Ishikawa (cell line): ENCODE data around the gene EPB41L4B.

Experiments
- CREB1 ChIP-seq: IDR thresholded peaks from 2 replicates; pipeline ENCODE4 v1.6.1; 2012; ENCODE audit warnings: low read depth
- EP300 ChIP-seq: IDR thresholded peaks from 2 replicates; pipeline ENCODE4 v1.6.1; 2012; ENCODE audit warnings: borderline replicate concordance
- FOXM1 ChIP-seq: IDR thresholded peaks from 2 replicates; pipeline ENCODE4 v1.6.1; 2012; ENCODE audit warnings: low read depth, borderline replicate concordance
- MAX ChIP-seq: IDR thresholded peaks from 2 replicates; pipeline ENCODE4 v1.6.1; 2012
- NFIC ChIP-seq: IDR thresholded peaks from 2 replicates; pipeline ENCODE4 v1.6.1; 2012
- RAD21 ChIP-seq: IDR thresholded peaks from 2 replicates; pipeline ENCODE4 v1.6.1; 2012; ENCODE audit warnings: low read depth
- TAF1 ChIP-seq: IDR thresholded peaks from 2 replicates; pipeline ENCODE4 v1.6.1; 2012; ENCODE audit warnings: low read depth, mild to moderate bottlenecking
- TCF12 ChIP-seq: IDR thresholded peaks from 2 replicates; pipeline ENCODE4 v1.6.1; 2012; ENCODE audit warnings: low read depth
- TEAD4 ChIP-seq: IDR thresholded peaks from 2 replicates; pipeline ENCODE4 v1.6.1; 2012
- USF1 ChIP-seq: IDR thresholded peaks from 2 replicates; pipeline ENCODE4 v1.6.1; 2012
- YY1 ChIP-seq: IDR thresholded peaks from 2 replicates; pipeline ENCODE4 v1.6.1; 2012; ENCODE audit warnings: low read depth
- TF ChIP-seq, protein P1 (sequence below): IDR thresholded peaks from 2 replicates; pipeline ENCODE4 v1.6.1; 2012; ENCODE audit warnings: low read depth, mild to moderate bottlenecking

DNA sequence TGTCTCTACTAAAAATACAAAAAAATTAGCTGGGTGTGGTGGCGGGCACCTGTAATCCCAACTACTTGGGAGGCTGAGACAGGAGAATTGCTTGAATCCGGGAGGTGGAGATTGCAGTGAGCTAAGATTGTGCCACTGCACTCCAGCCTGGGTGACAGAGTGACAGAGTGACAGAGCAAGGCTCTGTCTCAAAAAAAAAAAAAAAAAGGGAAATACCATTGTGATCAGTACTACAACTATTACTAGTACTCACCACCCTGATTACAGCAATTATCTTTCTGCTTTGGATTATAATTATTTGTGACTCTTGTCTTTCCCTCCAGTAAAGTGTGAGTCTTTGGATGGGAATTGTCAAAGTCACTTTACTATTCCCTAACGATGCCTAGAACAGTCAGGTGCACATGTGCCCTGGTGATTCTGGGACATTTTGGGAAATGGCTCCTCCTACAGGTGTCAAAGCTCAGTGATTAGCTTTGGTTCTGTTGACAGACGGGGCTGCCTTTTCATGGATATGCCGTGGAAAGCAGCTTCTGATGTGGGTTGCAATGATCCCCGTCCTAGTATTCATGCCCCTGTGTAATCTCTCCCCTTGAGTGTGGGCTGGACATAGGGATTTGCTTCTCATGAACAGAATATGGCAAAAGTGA lies 122.0 kb downstream of the EPB41L4B start:
- no peak for TF ChIP-seq TCF12
- TF ChIP-seq USF1: no peak
- no peak for TF ChIP-seq CREB1
- TF ChIP-seq EP300: no peak
- TF ChIP-seq MAX: no peak
- no peak for TF ChIP-seq TAF1
- TF ChIP-seq YY1: no peak
- TF ChIP-seq, protein P1, sequence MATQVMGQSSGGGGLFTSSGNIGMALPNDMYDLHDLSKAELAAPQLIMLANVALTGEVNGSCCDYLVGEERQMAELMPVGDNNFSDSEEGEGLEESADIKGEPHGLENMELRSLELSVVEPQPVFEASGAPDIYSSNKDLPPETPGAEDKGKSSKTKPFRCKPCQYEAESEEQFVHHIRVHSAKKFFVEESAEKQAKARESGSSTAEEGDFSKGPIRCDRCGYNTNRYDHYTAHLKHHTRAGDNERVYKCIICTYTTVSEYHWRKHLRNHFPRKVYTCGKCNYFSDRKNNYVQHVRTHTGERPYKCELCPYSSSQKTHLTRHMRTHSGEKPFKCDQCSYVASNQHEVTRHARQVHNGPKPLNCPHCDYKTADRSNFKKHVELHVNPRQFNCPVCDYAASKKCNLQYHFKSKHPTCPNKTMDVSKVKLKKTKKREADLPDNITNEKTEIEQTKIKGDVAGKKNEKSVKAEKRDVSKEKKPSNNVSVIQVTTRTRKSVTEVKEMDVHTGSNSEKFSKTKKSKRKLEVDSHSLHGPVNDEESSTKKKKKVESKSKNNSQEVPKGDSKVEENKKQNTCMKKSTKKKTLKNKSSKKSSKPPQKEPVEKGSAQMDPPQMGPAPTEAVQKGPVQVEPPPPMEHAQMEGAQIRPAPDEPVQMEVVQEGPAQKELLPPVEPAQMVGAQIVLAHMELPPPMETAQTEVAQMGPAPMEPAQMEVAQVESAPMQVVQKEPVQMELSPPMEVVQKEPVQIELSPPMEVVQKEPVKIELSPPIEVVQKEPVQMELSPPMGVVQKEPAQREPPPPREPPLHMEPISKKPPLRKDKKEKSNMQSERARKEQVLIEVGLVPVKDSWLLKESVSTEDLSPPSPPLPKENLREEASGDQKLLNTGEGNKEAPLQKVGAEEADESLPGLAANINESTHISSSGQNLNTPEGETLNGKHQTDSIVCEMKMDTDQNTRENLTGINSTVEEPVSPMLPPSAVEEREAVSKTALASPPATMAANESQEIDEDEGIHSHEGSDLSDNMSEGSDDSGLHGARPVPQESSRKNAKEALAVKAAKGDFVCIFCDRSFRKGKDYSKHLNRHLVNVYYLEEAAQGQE: no peak
- peak; percentile 68 for TF ChIP-seq RAD21
- no peak for TF ChIP-seq NFIC
- no peak for TF ChIP-seq TEAD4
- no peak for TF ChIP-seq FOXM1
